ENCODE measurements around the gene CACNA1B. TPM values are rescaled to one million over a fixed set of nuclear protein-coding genes. Genes with fewer than 3 reads are reported as not detected.

Gene CACNA1B
- total RNA-seq, 1 experiment from 2014 or later, result 0.34 TPM

- Histone ChIP-seq H3K4me1 (ENCODE audit: insufficient read depth, low read length, poor library complexity, severe bottlenecking) (no peaks in the 10 kb centered on the region), H3K9me3 (ENCODE audit: low read depth, low read length, poor library complexity, severe bottlenecking) (no peaks in the 10 kb centered on the region), H3K36me3 (ENCODE audit: insufficient read depth, low read length, poor library complexity, severe bottlenecking) (no peaks in the 10 kb centered on the region), H3K27me3 (replicated peaks; ENCODE audit: insufficient read depth, low read depth, low read length, poor library complexity) (no peaks in the 10 kb centered on the region), H3K27ac (ENCODE audit: low read depth, low read length, poor library complexity, severe bottlenecking) (no peak overlapping the region), H3K4me3 (ENCODE audit: low read depth, low read length, poor library complexity, severe bottlenecking) (no peak overlapping the region)
- no TSS peak for BruUV-seq (replicated peaks)
- POLR2A ChIA-PET (ENCODE audit: low non-redundant PET), result no interaction called here
- no peak for DNase-seq (ENCODE audit: low spot score)
- CTCF ChIA-PET, result no interaction called here
- TF ChIP-seq EZH2 (IDR thresholded peaks at IDR 0.05; ENCODE audit: borderline replicate concordance, low read depth, low read length, poor library complexity, severe bottlenecking), result no peak
- no peak for TF ChIP-seq CTCF (conservative IDR thresholded peaks at IDR 0.05; ENCODE audit: low read depth, low read length)
- intact Hi-C loops (cut with micrococcal nuclease; ENCODE audit: unreplicated experiment), result no loop called here
Observed at GRCh38 chr9:137953683-137954438, 76.3 kb downstream of the CACNA1B start.

GRCh38 chr9:137955224-137955570 lies 77.6 kb downstream of the CACNA1B start:
- POLR2A ChIA-PET (ENCODE audit: low non-redundant PET), result no interaction called here

GRCh38 chr9:137955586-137955985 lies 78.0 kb downstream of the CACNA1B start:
- H3K27ac ChIP-seq (ENCODE audit: low read depth, low read length, poor library complexity, severe bottlenecking), result no peak overlapping the region
- TF ChIP-seq EZH2 (IDR thresholded peaks at IDR 0.05; ENCODE audit: borderline replicate concordance, low read depth, low read length, poor library complexity, severe bottlenecking) (no peak), CTCF (conservative IDR thresholded peaks at IDR 0.05; ENCODE audit: low read depth, low read length) (no peak)
- H3K9me3 ChIP-seq (ENCODE audit: low read depth, low read length, poor library complexity, severe bottlenecking), result no peaks in the 10 kb centered on the region
- no peak for DNase-seq (ENCODE audit: low spot score)
- no TSS peak for BruUV-seq (replicated peaks)
- no peaks in the 10 kb centered on the region for H3K4me1 ChIP-seq (ENCODE audit: insufficient read depth, low read length, poor library complexity, severe bottlenecking)
- H3K27me3 ChIP-seq (replicated peaks; ENCODE audit: insufficient read depth, low read depth, low read length, poor library complexity), result no peaks in the 10 kb centered on the region
- intact Hi-C loops (cut with micrococcal nuclease; ENCODE audit: unreplicated experiment), result no loop called here
- H3K36me3 ChIP-seq (ENCODE audit: insufficient read depth, low read length, poor library complexity, severe bottlenecking), result no peaks in the 10 kb centered on the region
- H3K4me3 ChIP-seq (ENCODE audit: low read depth, low read length, poor library complexity, severe bottlenecking), result no peak overlapping the region
- POLR2A ChIA-PET (ENCODE audit: low non-redundant PET), result no interaction called here
- CTCF ChIA-PET, result no interaction called here

More at GRCh38 chr9:137955224-137955570, 77.6 kb downstream of the CACNA1B start:
- Histone ChIP-seq H3K4me1 (ENCODE audit: insufficient read depth, low read length, poor library complexity, severe bottlenecking) (no peaks in the 10 kb centered on the region), H3K9me3 (ENCODE audit: low read depth, low read length, poor library complexity, severe bottlenecking) (no peaks in the 10 kb centered on the region), H3K27ac (ENCODE audit: low read depth, low read length, poor library complexity, severe bottlenecking) (no peak overlapping the region), H3K36me3 (ENCODE audit: insufficient read depth, low read length, poor library complexity, severe bottlenecking) (no peaks in the 10 kb centered on the region), H3K27me3 (replicated peaks; ENCODE audit: insufficient read depth, low read depth, low read length, poor library complexity) (no peaks in the 10 kb centered on the region), H3K4me3 (ENCODE audit: low read depth, low read length, poor library complexity, severe bottlenecking) (no peak overlapping the region)
- CTCF ChIA-PET, result no interaction called here
- TF ChIP-seq EZH2 (IDR thresholded peaks at IDR 0.05; ENCODE audit: borderline replicate concordance, low read depth, low read length, poor library complexity, severe bottlenecking), result no peak
- TF ChIP-seq CTCF (conservative IDR thresholded peaks at IDR 0.05; ENCODE audit: low read depth, low read length), result no peak
- no TSS peak for BruUV-seq (replicated peaks)
- DNase-seq (ENCODE audit: low spot score), result no peak
- intact Hi-C loops (cut with micrococcal nuclease; ENCODE audit: unreplicated experiment), result no loop called here
